Measurements from ENCODE around the gene MAGEF1. TPM values are rescaled to one million over a fixed set of nuclear protein-coding genes. Genes with fewer than 3 reads are reported as not detected.

MAGEF1 gene
- total RNA-seq, 2 donors from 2014 or later = 7.4 to 8.1 TPM

DNA sequence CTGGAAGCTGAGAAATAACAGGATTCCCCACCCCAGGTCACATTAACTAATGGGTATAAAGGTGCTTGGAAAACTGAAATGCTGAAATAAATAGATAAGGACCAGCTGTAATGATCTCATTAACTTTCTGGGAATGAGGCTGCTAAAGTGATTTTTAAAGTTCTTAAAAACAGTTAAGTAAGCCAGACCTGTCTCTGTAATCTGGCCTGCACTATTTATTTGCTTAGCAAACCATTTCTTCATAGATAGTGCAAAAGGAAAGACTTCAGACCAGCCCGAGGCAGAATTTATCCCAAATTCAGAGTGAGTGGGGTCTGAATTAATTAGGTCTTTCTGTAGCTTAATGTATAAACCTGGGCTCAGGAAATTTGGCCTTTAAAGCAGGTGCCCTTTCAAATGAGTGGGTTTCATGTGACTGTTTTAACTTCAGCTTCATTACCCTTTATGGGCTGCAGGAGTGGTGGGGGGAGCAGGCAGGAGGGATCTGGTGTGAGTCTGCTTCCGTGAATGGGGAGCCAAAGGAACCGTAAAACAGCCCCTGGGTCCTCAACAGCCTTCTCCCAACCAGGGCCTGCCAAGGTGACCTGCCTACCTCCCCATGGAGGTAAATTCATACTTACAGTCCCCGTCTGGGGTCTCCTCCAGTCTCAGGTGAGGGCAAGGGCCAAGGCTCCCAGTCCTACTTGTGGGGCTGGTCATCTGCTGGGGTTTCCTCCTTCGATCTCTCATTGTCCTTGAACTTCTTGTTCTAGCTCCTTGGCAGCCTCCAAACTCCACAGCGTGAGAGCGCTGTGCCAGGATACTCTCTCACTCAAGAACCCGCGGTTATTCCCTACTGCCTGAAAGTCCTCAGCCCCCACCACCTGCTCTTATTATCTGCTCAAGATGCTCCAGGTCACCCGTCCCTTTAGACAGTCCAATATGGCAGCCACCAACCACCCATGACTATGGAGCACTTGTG, 31.2 kb downstream of the MAGEF1 start:
- no peak for ATAC-seq (replicated peaks)
- Mint-ChIP-seq H3K9me3 (no peaks in the 10 kb centered on the region), H3K4me3 (no peak overlapping the region), H3K27me3 (peaks cover 2% of the 10 kb centered on the region), H3K27ac (no peak overlapping the region), H3K4me1 (no peaks in the 10 kb centered on the region), H3K36me3 (ENCODE audit: low read depth) (no peaks in the 10 kb centered on the region)

DNA sequence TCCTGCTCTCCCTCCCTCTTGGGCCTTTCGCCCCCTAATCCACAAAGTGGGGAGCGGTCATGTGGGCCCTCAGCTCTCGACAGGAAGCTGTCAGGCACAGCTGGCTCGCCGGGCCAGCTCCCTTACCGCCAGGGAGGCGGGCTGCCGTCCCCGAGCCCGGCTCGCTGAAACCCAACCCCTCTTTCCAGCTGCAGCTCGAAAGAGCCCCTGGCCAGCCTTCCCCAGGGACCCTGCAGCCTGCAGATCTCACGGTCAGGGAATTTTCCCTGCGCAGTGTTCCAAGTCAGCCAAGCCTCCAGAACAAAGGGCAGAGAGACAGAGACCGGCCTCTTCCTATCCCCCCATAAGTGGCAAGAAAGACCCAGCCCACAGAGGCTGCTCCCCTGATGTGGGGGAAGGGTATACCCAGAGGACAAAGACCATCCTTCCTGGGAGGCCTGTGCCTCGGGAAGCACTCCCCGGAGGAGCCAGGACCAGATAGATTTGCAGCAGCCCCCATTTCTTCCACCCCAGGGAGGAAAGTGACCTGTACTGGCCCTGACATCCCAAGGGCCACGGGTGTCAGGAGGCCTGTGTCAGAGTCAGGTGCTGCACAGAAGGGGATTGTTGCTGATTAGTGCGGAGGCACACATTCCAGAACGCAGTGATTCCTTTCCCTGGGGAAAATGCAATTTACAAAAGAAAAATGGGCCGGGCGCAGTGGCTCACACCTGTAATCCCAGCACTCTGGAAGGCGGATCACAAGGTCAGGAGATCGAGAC, 32.6 kb downstream of the MAGEF1 start:
- Mint-ChIP-seq H3K27ac (no peak overlapping the region), H3K4me1 (no peaks in the 10 kb centered on the region), H3K27me3 (peaks cover 3% of the 10 kb centered on the region), H3K36me3 (ENCODE audit: low read depth) (no peaks in the 10 kb centered on the region), H3K4me3 (no peak overlapping the region), H3K9me3 (no peaks in the 10 kb centered on the region)
- ATAC-seq (replicated peaks) = no peak

DNA sequence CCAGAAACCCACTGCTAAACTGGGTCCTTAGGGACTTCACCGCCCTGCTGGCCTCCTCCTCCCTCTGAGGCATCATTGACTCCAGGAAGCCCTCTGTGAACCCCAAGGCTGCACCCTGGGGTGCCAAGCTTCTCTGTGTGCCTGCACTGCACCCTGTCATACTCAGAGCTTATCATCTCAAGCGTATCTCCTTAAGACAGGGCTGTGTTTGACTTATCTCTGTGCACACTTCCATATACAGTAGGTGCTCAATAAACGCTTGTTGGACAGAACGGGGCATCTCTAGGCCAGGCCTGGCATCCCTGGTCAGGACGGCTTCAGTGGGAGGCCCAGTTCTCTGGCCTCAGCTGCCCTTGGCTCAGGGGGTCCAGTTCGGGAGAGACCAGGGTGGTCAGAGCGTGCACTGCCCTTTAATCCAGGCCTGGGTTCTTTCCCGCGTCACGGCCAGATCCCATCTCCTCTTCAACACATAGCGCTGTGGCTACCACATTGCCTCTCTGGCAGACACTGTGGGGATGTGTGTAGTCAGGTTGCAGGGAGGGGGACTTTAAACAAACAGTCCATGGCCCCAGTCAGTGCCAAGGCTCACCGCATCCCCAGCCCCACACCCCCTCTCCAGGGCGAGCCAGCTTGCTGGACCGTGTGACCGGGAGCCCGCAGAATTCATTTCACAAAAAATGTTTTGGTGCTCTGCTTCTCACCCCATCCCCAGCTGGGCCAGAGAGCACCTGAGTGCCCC, 33.4 kb downstream of the MAGEF1 start:
- Mint-ChIP-seq H3K4me1 (no peaks in the 10 kb centered on the region), H3K4me3 (no peak overlapping the region)

GRCh38 chr3:184677344-184678316, 34.2 kb downstream of the MAGEF1 start:
- Mint-ChIP-seq H3K36me3 (ENCODE audit: low read depth) (no peaks in the 10 kb centered on the region), H3K4me3 (no peak overlapping the region), H3K4me1 (no peaks in the 10 kb centered on the region), H3K27ac (no peak overlapping the region), H3K9me3 (no peaks in the 10 kb centered on the region), H3K27me3 (peaks cover 5% of the 10 kb centered on the region)
- ATAC-seq (replicated peaks) = no peak

More for the DNA sequence above, 33.4 kb downstream of the MAGEF1 start:
- peaks cover 3% of the 10 kb centered on the region for H3K27me3 Mint-ChIP-seq
- H3K36me3 Mint-ChIP-seq (ENCODE audit: low read depth) = no peaks in the 10 kb centered on the region
- H3K9me3 Mint-ChIP-seq = no peaks in the 10 kb centered on the region
- no peak overlapping the region for H3K27ac Mint-ChIP-seq
- no peak for ATAC-seq (replicated peaks)

DNA sequence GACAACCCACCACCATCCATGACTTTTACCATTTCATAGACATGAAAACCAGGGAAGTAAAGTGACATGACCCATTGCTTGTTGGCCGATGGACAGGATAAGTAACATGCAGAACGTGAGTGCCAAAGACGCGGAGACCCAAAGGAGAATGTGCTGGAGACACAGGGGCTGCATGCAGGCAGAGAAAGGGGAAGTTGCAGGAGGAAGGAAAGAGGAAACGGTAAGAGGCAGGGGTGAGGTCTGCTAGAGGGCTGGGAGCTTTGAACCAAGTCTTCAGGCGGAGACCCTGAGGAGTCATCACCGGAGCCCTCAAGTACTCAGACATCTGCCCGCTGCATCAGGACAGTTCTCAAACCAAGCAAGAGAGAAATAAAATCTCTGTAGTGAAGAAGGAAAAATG, 34.9 kb downstream of the MAGEF1 start:
- Mint-ChIP-seq H3K27me3 (peaks cover 7% of the 10 kb centered on the region), H3K4me3 (no peak overlapping the region), H3K4me1 (no peaks in the 10 kb centered on the region), H3K9me3 (no peaks in the 10 kb centered on the region), H3K36me3 (ENCODE audit: low read depth) (no peaks in the 10 kb centered on the region), H3K27ac (no peak overlapping the region)
- no peak for ATAC-seq (replicated peaks)

DNA sequence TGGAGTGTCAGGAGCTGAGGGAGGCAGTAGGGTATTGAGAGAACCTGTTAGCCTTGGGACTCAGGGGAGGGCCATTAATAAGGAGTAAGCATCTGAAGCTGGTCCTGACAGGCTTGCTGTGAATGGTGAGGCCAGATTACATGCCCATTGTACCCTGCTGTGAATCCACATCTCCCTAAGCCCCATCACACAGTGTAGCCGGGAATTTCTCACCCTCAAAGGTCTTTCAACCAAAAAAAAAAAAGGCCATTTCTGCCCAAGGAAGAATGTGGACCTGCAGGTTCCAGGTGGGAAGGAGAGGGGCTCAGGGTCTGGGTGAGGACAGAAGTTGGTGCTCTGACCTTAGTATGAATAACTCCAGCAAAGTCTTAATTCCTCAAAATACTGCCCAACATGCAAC, 37.2 kb downstream of the MAGEF1 start:
- Mint-ChIP-seq H3K36me3 (ENCODE audit: low read depth) (no peaks in the 10 kb centered on the region), H3K27ac (no peak overlapping the region), H3K9me3 (no peaks in the 10 kb centered on the region), H3K27me3 (peaks cover 11% of the 10 kb centered on the region), H3K4me1 (no peaks in the 10 kb centered on the region), H3K4me3 (no peak overlapping the region)
- no peak for ATAC-seq (replicated peaks)

DNA sequence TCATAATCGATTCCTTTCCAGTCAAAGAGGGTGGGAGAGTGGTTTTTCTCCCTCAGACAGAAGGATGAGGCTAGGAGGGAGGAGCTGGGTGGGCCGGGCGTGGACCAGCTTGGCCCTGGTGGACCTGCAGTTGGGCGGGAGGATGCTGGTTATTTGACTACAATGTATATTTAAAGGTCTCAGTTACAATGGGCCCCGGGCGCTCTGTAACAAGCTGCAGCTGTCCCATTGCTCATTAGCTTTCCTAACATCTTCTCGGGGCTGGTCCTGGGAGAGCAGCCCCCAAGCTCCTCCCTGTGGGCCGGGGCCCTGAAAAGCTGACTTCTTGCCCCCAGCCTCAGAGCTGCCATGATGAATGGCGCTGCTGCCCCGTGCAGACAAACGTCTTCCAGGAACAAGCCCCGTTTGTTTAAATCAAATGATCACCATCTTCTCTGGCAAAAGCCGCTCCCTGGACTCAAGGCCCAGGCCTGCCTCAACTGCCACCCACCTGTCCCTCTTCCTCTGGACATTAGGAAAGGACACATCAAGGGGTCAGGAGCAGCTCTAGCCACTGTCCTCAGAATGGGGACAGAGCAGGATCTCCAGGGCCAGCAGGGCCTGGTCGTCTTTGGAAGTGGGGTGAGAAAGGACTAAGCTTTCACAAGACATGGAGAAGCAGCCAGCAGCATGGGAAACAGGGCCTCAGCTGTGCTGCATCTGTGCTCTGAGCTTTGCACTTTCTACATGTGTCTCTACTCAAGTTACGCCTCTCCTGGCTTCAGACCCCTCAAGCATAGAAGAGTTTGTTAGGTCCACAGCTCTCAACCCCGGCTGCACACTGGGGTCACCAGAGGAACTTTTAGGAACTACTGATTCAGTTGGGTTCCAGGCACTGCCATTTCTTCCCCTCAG, 38.6 kb downstream of the MAGEF1 start:
- no peaks in the 10 kb centered on the region for H3K4me1 Mint-ChIP-seq
- no peak overlapping the region for H3K4me3 Mint-ChIP-seq
- H3K9me3 Mint-ChIP-seq = no peaks in the 10 kb centered on the region
- no peak for ATAC-seq (replicated peaks)
- H3K36me3 Mint-ChIP-seq (ENCODE audit: low read depth) = no peaks in the 10 kb centered on the region
- H3K27me3 Mint-ChIP-seq = peaks cover 11% of the 10 kb centered on the region
- H3K27ac Mint-ChIP-seq = no peak overlapping the region

- no peak overlapping the region for H3K4me3 Mint-ChIP-seq
These were observed 39.5 kb downstream of the MAGEF1 start for GRCh38 chr3:184672335-184672734.

GRCh38 chr3:184670091-184670602, 41.7 kb downstream of the MAGEF1 start:
- ATAC-seq (replicated peaks) = no peak
- Mint-ChIP-seq H3K27ac (no peak overlapping the region), H3K4me3 (no peak overlapping the region), H3K27me3 (peaks cover 18% of the 10 kb centered on the region), H3K36me3 (ENCODE audit: low read depth) (no peaks in the 10 kb centered on the region), H3K4me1 (no peaks in the 10 kb centered on the region), H3K9me3 (no peaks in the 10 kb centered on the region)

More at GRCh38 chr3:184672335-184672734, 39.5 kb downstream of the MAGEF1 start:
- no peak for ATAC-seq (replicated peaks)
- no peaks in the 10 kb centered on the region for H3K36me3 Mint-ChIP-seq (ENCODE audit: low read depth)
- no peak overlapping the region for H3K27ac Mint-ChIP-seq
- no peaks in the 10 kb centered on the region for H3K4me1 Mint-ChIP-seq
- peaks cover 11% of the 10 kb centered on the region for H3K27me3 Mint-ChIP-seq
- H3K9me3 Mint-ChIP-seq = no peaks in the 10 kb centered on the region

GRCh38 chr3:184669578-184669977, 42.3 kb downstream of the MAGEF1 start:
- H3K27me3 Mint-ChIP-seq = peaks cover 18% of the 10 kb centered on the region
- no peak for ATAC-seq (replicated peaks)
- H3K27ac Mint-ChIP-seq = no peak overlapping the region
- no peak overlapping the region for H3K4me3 Mint-ChIP-seq
- H3K4me1 Mint-ChIP-seq = no peaks in the 10 kb centered on the region
- H3K9me3 Mint-ChIP-seq = no peaks in the 10 kb centered on the region
- H3K36me3 Mint-ChIP-seq (ENCODE audit: low read depth) = no peaks in the 10 kb centered on the region

GRCh38 chr3:184666442-184666841, 45.4 kb downstream of the MAGEF1 start:
- H3K9me3 Mint-ChIP-seq = no peaks in the 10 kb centered on the region
- ATAC-seq (replicated peaks) = no peak
- H3K4me1 Mint-ChIP-seq = no peaks in the 10 kb centered on the region
- no peak overlapping the region for H3K27ac Mint-ChIP-seq
- no peak overlapping the region for H3K4me3 Mint-ChIP-seq
- peaks cover 15% of the 10 kb centered on the region for H3K27me3 Mint-ChIP-seq
- H3K36me3 Mint-ChIP-seq (ENCODE audit: low read depth) = no peaks in the 10 kb centered on the region

DNA sequence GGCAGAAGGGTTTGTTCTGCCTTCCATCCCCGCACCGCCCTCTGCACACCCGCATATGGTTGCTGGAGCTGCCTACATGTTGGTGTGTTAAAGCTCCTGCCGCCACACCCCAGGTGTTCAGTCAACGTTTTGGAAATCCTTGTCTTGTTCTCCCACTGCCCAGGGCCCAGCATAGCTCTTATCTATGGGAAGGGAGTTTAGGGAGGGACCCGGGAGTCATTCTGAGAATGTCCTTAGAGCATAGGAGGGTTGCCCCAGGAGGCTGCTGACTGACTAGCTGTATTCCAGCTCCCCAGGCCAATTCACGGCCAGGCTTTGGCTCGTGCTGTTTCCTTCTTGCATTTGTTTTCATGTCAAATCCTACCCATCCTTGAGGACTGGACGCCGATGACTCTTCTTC, 46.8 kb downstream of the MAGEF1 start:
- Mint-ChIP-seq H3K27ac (no peak overlapping the region), H3K4me1 (no peaks in the 10 kb centered on the region), H3K27me3 (peaks cover 12% of the 10 kb centered on the region), H3K9me3 (no peaks in the 10 kb centered on the region), H3K36me3 (ENCODE audit: low read depth) (no peaks in the 10 kb centered on the region), H3K4me3 (no peak overlapping the region)
- ATAC-seq (replicated peaks) = no peak

GRCh38 chr3:184663756-184664155, 48.1 kb downstream of the MAGEF1 start:
- peaks cover 10% of the 10 kb centered on the region for H3K27me3 Mint-ChIP-seq
- H3K4me3 Mint-ChIP-seq = no peak overlapping the region
- ATAC-seq (replicated peaks) = no peak
- H3K27ac Mint-ChIP-seq = no peak overlapping the region
- H3K4me1 Mint-ChIP-seq = no peaks in the 10 kb centered on the region
- no peaks in the 10 kb centered on the region for H3K36me3 Mint-ChIP-seq (ENCODE audit: low read depth)
- H3K9me3 Mint-ChIP-seq = no peaks in the 10 kb centered on the region
